GM10248 (cell line): ENCODE measurements around the gene HOXB5.

Source experiments
- CTCF ChIA-PET: fragments of 300-600 bp; sonication (Branson Sonifier 250); formaldehyde crosslinking; extraction: SDS; loops from one replicate; lab custom pipeline; 2021; ENCODE audit warnings: antibody characterized with exemption; lab: Yijun Ruan, JAX
- POLR2A ChIA-PET: fragments of 350-650 bp; sonication (Branson Sonifier 250); formaldehyde crosslinking; extraction: SDS; loops from one replicate; lab custom pipeline; 2020; ENCODE audit warnings: antibody characterized with exemption; lab: Yijun Ruan, JAX
- DNase-seq: peaks from one replicate; pipeline ENCODE4 v3.0.0; 2012; ENCODE audit errors: extremely low spot score
- TF ChIP-seq, protein P1 (sequence below): IDR thresholded peaks from 2 replicates; pipeline ENCODE4 v1.5.1; 2012; ENCODE audit warnings: mild to moderate bottlenecking, low read depth; ENCODE audit errors: extremely low read depth, missing control alignments, control extremely low read depth

HOXB5 gene

DNA sequence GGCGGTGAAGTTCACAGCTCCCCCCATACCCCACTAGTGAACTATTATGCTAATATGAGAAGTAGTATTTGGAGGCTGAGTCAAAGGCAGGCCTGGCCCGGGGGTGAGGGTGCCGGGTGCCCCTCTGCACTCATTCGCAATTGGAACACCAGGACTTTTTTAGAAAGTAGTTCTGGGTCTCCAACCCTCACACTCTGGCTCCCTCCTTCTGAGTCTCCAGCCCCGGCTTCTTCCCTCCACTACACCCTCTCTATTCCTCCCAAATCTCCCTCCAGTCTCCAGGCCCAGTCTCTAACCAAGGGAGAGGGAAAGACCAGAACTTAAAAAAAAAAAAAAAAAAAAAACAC lies 37.4 kb downstream of the HOXB5 start:
- DNase-seq, result no peak
- TF ChIP-seq, protein P1, sequence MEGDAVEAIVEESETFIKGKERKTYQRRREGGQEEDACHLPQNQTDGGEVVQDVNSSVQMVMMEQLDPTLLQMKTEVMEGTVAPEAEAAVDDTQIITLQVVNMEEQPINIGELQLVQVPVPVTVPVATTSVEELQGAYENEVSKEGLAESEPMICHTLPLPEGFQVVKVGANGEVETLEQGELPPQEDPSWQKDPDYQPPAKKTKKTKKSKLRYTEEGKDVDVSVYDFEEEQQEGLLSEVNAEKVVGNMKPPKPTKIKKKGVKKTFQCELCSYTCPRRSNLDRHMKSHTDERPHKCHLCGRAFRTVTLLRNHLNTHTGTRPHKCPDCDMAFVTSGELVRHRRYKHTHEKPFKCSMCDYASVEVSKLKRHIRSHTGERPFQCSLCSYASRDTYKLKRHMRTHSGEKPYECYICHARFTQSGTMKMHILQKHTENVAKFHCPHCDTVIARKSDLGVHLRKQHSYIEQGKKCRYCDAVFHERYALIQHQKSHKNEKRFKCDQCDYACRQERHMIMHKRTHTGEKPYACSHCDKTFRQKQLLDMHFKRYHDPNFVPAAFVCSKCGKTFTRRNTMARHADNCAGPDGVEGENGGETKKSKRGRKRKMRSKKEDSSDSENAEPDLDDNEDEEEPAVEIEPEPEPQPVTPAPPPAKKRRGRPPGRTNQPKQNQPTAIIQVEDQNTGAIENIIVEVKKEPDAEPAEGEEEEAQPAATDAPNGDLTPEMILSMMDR, result no peak
- ChIA-PET POLR2A (no interaction called here), CTCF (interaction anchor here (0.8 to 1.4 kb wide), 3 partner anchors 14 to 248 kb away, joined by 3 read pairs; partner anchors contain the start of gene HOXB1)

- TF ChIP-seq, protein P1, result no peak
- ChIA-PET POLR2A (no interaction called here), CTCF (interaction anchor here (0.9 to 1.2 kb wide), 3 partner anchors 24 to 296 kb away, joined by 3 read pairs; partner anchors contain the start of gene HOXB1)
- DNase-seq, result no peak
Measured at GRCh38 chr17:48555258-48556228, 38.0 kb downstream of the HOXB5 start.

DNA sequence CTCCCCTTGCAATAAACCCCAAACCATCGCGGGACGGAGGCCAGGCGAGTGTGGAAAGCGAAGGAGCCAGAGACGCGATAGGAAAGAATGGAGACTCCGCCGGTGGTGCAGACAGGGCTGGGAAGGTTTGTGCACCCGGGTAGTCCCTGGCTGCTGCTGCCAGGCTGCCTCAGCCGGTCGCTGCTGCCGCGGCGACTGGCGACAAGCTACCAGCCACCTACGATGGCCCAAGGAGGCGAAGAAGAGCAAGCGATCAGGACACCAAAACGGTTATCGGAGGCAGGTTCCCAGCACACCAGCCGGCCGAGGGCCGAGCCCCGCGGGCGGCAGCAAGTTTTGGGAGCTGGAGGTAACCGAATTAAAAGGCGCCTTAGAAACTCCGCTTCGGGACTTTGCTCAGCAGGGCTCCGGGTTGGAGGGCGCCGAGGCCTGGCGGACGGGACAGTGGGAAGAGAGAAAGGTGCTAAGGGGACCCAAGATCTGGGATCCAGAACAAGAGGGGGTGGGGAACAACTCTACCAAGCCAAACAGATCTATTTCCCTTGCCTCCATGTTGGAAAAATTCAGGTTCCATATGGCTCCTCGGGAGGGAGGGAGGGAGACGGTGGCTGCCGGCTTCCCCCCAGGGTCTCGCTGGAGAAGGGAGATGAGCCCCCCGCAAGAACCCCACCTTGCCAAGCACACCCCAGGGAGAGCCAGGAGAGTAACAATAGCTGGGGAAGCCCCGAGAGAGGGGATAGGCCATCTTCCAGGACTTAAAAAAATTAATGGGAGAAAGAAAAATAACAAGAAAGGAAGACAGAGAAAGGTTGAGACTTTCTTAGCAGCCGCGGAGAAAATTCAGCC lies 38.9 kb downstream of the HOXB5 start:
- no peak for DNase-seq
- ChIA-PET POLR2A (no interaction called here), CTCF (interaction anchor here (1.1 to 1.2 kb wide), 2 partner anchors 203 to 295 kb away, joined by 3 read pairs; no protein-coding TSS in a partner anchor)
- TF ChIP-seq, protein P1, result no peak

- ChIA-PET CTCF (no interaction called here), POLR2A (no interaction called here)
- no peak for DNase-seq
- TF ChIP-seq, protein P1, result no peak
Measured at GRCh38 chr17:48553826-48554225, 39.8 kb downstream of the HOXB5 start.

DNA sequence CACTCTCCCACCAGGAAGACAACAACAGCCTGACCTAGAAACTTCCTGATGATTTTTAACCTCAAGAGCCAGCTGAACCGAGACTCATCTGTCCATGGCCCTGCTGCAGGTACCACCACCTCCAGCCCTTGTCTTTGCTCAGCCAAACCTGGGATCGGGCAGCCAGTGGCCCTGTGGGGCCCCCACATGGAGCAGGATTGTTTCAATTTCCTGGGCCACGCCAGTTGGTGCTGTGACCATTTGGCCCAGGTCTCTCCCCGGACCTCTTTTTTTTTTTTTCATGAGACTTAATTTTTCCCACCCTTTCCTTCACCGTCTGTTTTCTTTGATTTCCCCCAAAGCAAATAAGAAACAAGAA lies 40.4 kb downstream of the HOXB5 start:
- no peak for DNase-seq
- ChIA-PET POLR2A (no interaction called here), CTCF (interaction anchor here (1.2 kb wide), 1 partner anchor 8 kb away, joined by 3 read pairs; no protein-coding TSS in a partner anchor)
- TF ChIP-seq, protein P1, result no peak
